Measurements from ENCODE around the gene ADGRB3. TPM values are rescaled to one million over a fixed set of nuclear protein-coding genes. Genes with fewer than 3 reads are reported as not detected.
A peak's percentile ranks its signal among the peaks of the same experiment; 100 is the strongest.
"Not testable (repeated sequence)": the region's sequence is repeated elsewhere in the genome, so short reads cannot be mapped to it uniquely, and the experiment has no call there.

The ADGRB3 gene
- total RNA-seq, 1 donor from 2014 or later = 1.5 TPM

DNA sequence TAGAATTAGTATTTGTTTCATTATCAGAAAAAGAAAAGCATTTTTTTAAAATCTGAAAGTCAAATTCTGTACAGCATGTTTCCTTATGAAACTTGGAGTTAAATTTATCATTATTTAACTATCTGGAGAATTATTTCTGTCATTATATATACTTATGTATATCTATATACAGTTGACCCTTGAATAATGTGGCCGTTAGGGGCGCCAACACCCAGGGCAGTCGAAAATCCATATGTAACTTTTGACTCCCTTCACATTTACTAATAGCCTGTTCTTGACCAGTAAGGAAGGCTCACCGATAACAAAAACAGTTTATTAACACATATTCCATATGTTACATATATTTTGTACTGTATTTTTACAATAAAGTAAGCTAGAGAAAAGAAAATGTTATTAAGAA is 341.2 kb downstream of the ADGRB3 start:
- Histone ChIP-seq H4K20me1 (ENCODE audit: low read depth) (no peaks in the 10 kb centered on the region), H3K9ac (no peak overlapping the region), H3K27ac (no peak overlapping the region), H3K27me3 (no peaks in the 10 kb centered on the region), H3F3A (ENCODE audit: low read depth) (no peaks in the 10 kb centered on the region), H3K9me3 (ENCODE audit: low read depth) (no peaks in the 10 kb centered on the region), H3K36me3 (no peaks in the 10 kb centered on the region), H2AFZ (replicated peaks) (no peak overlapping the region), H3K4me3 (no peak overlapping the region), H3K4me1 (peaks cover 2% of the 10 kb centered on the region), H3K79me2 (ENCODE audit: low read depth) (no peaks in the 10 kb centered on the region), H3K4me2 (no peak overlapping the region)
- TF ChIP-seq EZH2phosphoT487 (IDR thresholded peaks at IDR 0.05) = no peak
- peak; percentile 50 for TF ChIP-seq CTCF (IDR thresholded peaks at IDR 0.05)
- TF ChIP-seq EZH2 (IDR thresholded peaks at IDR 0.05) = no peak
- Mint-ChIP-seq H3K27me3 (ENCODE audit: insufficient read depth, low read depth) (no peaks in the 10 kb centered on the region), H3K36me3 (no peaks in the 10 kb centered on the region), H3K27ac (no peak overlapping the region), H3K4me1 (peaks cover 5% of the 10 kb centered on the region), H3K9me3 (no peaks in the 10 kb centered on the region), H3K4me3 (no peak overlapping the region)
- no peak for DNase-seq (ENCODE audit: low spot score)

- peaks cover 2% of the 10 kb centered on the region for H3K4me1 ChIP-seq
- no peak overlapping the region for H3K4me3 Mint-ChIP-seq
- H3K27me3 Mint-ChIP-seq (ENCODE audit: insufficient read depth, low read depth) = no peaks in the 10 kb centered on the region
- H3F3A ChIP-seq (ENCODE audit: low read depth) = no peaks in the 10 kb centered on the region
- TF ChIP-seq EZH2phosphoT487 (IDR thresholded peaks at IDR 0.05) = no peak
- TF ChIP-seq EZH2 (IDR thresholded peaks at IDR 0.05) = no peak
- no peak for TF ChIP-seq CTCF (IDR thresholded peaks at IDR 0.05)
- H3K4me3 ChIP-seq = no peak overlapping the region
- no peaks in the 10 kb centered on the region for H4K20me1 ChIP-seq (ENCODE audit: low read depth)
- no peaks in the 10 kb centered on the region for H3K9me3 ChIP-seq (ENCODE audit: low read depth)
- H3K27me3 ChIP-seq = no peaks in the 10 kb centered on the region
- H3K36me3 Mint-ChIP-seq = no peaks in the 10 kb centered on the region
- DNase-seq (ENCODE audit: low spot score) = no peak
- no peak overlapping the region for H3K27ac ChIP-seq
- H3K4me1 Mint-ChIP-seq = peaks cover 5% of the 10 kb centered on the region
- H3K9ac ChIP-seq = no peak overlapping the region
- no peaks in the 10 kb centered on the region for H3K36me3 ChIP-seq
- H3K9me3 Mint-ChIP-seq = no peaks in the 10 kb centered on the region
- H3K79me2 ChIP-seq (ENCODE audit: low read depth) = no peaks in the 10 kb centered on the region
- no peak overlapping the region for H3K4me2 ChIP-seq
- H3K27ac Mint-ChIP-seq = no peak overlapping the region
- no peak overlapping the region for H2AFZ ChIP-seq (replicated peaks)
Measured at GRCh38 chr6:68978411-68978810, 343.3 kb downstream of the ADGRB3 start.

- H3K4me3 ChIP-seq; H3K4me2 ChIP-seq; H3K36me3 ChIP-seq; H3K9me3 Mint-ChIP-seq; H3K9me3 ChIP-seq (ENCODE audit: low read depth); H3F3A ChIP-seq (ENCODE audit: low read depth); DNase-seq (ENCODE audit: low spot score); H3K79me2 ChIP-seq (ENCODE audit: low read depth); H3K27me3 ChIP-seq; H3K4me3 Mint-ChIP-seq; H4K20me1 ChIP-seq (ENCODE audit: low read depth); H3K9ac ChIP-seq; H2AFZ ChIP-seq (replicated peaks); H3K27ac Mint-ChIP-seq; H3K4me1 ChIP-seq; H3K27me3 Mint-ChIP-seq (ENCODE audit: insufficient read depth, low read depth); H3K36me3 Mint-ChIP-seq; H3K27ac ChIP-seq: not testable (repeated sequence)
- H3K4me1 Mint-ChIP-seq = peaks cover 10% of the 10 kb centered on the region
Measured at GRCh38 chr6:68981668-68982067, 346.6 kb downstream of the ADGRB3 start.

- Histone ChIP-seq H3K79me2 (ENCODE audit: low read depth) (no peaks in the 10 kb centered on the region), H3K27me3 (no peaks in the 10 kb centered on the region), H3K9me3 (ENCODE audit: low read depth) (no peaks in the 10 kb centered on the region), H4K20me1 (ENCODE audit: low read depth) (no peaks in the 10 kb centered on the region), H3K9ac (no peak overlapping the region), H3K27ac (no peak overlapping the region), H3K4me3 (no peak overlapping the region), H2AFZ (replicated peaks) (no peak overlapping the region), H3K36me3 (no peaks in the 10 kb centered on the region), H3K4me2 (no peak overlapping the region), H3K4me1 (no peaks in the 10 kb centered on the region), H3F3A (ENCODE audit: low read depth) (no peaks in the 10 kb centered on the region)
- Mint-ChIP-seq H3K27me3 (ENCODE audit: insufficient read depth, low read depth) (no peaks in the 10 kb centered on the region), H3K4me3 (no peak overlapping the region), H3K27ac (no peak overlapping the region), H3K9me3 (no peaks in the 10 kb centered on the region), H3K36me3 (no peaks in the 10 kb centered on the region), H3K4me1 (peaks cover 13% of the 10 kb centered on the region)
- no peak for TF ChIP-seq CTCF (IDR thresholded peaks at IDR 0.05)
- TF ChIP-seq EZH2phosphoT487 (IDR thresholded peaks at IDR 0.05) = no peak
- TF ChIP-seq EZH2 (IDR thresholded peaks at IDR 0.05) = no peak
- DNase-seq (ENCODE audit: low spot score) = no peak
Measured at GRCh38 chr6:68988698-68989097, 353.6 kb downstream of the ADGRB3 start.

Data from neural progenitor cell (in vitro differentiated cells).